Measurements from ENCODE around the gene WLS.
"Not testable (repeated sequence)": the region's sequence is repeated elsewhere in the genome, so short reads cannot be mapped to it uniquely, and the experiment has no call there.

WLS gene

DNA sequence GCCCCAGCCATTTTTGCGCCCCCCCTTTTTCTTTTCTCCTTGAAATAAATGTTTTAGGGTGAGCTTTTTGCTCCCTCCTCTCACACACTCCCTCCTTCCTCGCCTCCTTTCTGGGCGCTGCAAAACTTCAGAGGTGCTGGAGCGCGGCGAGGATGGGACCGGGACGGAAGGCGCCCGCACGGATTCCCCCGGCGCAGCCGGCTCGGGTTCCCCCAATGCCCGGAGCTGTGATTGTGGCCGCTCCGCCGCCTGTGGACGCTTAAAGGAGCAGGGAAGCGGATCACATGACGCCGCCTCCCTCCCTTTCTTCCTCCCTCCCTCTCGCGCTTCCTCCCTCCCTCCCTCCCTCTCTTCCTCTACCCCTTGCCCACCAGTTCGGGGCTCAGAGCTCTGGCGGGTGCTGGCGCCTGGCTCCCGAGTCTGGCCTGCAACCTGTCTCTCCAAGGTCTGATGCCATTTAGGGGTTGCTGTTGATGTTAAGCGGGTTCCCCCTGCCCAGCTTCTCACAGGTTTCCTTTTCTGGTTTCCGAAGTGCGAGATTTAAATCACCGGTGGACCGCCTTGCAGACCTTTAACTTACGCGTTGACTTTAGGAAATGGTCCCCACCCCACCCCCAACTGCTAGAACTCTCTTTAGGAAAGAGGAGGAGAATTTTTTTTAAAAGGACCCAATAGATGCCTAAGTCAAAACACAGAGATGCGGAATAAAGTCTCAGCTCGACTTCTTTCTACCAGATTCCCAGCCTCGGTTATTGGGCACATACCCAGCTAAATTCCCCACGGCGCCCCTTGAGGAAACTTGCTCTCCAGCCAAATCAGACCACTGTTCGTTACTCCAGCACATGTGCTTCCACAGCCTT, at the start of gene WLS:
Gene WLS (minus strand): TSS at position 235 of the 860 bp plus-strand sequence. CDS start 224 bp downstream, at position 11.
- no peak for DNase-seq
- Mint-ChIP-seq H3K9me3 (no peaks in the 10 kb centered on the region), H3K36me3 (ENCODE audit: low read depth) (no peaks in the 10 kb centered on the region), H3K4me1 (ENCODE audit: low read depth) (peaks cover 16% of the 10 kb centered on the region), H3K4me3 (peak within 1 kb of the TSS; percentile 15), H3K27me3 (peaks cover 63% of the 10 kb centered on the region), H3K27ac (no peak within 1 kb of the TSS)

DNA sequence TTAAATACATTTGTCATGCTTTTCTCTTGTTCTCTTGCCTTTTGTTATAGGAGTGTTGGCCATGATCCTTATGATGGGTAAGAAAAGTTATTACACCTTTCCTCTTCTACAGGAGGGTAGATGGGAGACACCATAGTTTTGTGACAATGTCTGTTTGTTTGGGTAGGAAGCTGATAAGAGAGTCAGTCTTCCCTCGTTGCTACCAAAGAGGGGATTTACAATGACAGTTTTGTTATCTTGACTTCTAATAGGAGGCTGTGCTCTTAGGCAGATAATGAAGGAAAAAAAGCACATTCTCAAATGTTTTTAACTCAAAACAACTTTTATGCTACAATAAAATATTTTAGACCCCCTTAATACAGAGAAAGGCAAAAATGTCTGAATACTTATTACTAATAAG, 48.0 kb upstream of the WLS start:
- Mint-ChIP-seq H3K27me3 (no peaks in the 10 kb centered on the region), H3K9me3 (no peaks in the 10 kb centered on the region), H3K27ac (no peak overlapping the region), H3K4me1 (ENCODE audit: low read depth) (no peaks in the 10 kb centered on the region), H3K36me3 (ENCODE audit: low read depth) (no peaks in the 10 kb centered on the region), H3K4me3 (no peak overlapping the region)
- DNase-seq, result no peak

DNA sequence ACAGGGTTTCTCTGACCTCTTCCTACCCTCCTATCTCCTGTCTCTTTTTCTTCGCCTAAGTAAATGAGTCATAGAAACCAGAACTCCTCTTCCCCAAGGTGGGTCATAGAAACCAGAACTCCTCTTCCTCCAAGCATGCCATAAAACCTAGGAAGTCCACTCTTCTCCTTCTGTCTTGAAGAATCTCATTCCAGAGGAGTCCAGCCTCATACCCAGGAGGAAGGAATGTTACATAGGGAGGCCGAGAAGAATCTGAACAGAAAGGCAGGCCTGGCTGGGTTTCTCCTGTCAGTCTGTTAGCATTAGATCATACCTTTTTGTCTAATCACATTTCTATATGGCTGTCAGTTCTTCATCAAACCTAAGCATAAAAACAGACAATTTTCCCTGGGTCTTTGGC, 47.5 kb upstream of the WLS start:
- H3K4me3 Mint-ChIP-seq, result no peak overlapping the region
- H3K9me3 Mint-ChIP-seq, result no peaks in the 10 kb centered on the region
- no peaks in the 10 kb centered on the region for H3K4me1 Mint-ChIP-seq (ENCODE audit: low read depth)
- H3K27me3 Mint-ChIP-seq, result no peaks in the 10 kb centered on the region
- no peaks in the 10 kb centered on the region for H3K36me3 Mint-ChIP-seq (ENCODE audit: low read depth)
- no peak for DNase-seq
- H3K27ac Mint-ChIP-seq, result no peak overlapping the region

DNA sequence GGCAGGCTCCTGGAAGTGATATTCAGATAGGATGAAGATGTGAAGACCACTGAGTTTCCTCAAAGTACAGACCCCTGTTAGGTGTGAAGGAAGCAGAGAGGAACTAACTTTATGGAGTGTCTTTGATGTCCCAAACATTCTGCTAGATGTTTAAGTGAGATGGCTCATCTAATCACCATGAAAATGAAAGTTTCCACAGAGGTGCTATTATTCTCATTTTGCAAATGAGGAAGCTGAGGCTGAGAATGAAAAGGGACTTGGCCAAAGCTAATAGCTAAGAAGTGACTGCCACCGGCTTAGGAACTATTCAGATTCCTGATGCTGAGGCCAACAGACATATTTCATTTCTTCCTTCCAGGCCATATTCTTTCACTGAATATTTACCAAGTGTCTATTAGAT, 45.9 kb upstream of the WLS start:
- no peak for DNase-seq
- no peaks in the 10 kb centered on the region for H3K36me3 Mint-ChIP-seq (ENCODE audit: low read depth)
- H3K9me3 Mint-ChIP-seq, result no peaks in the 10 kb centered on the region
- no peak overlapping the region for H3K27ac Mint-ChIP-seq
- H3K4me3 Mint-ChIP-seq, result no peak overlapping the region
- H3K27me3 Mint-ChIP-seq, result no peaks in the 10 kb centered on the region
- no peaks in the 10 kb centered on the region for H3K4me1 Mint-ChIP-seq (ENCODE audit: low read depth)

DNA sequence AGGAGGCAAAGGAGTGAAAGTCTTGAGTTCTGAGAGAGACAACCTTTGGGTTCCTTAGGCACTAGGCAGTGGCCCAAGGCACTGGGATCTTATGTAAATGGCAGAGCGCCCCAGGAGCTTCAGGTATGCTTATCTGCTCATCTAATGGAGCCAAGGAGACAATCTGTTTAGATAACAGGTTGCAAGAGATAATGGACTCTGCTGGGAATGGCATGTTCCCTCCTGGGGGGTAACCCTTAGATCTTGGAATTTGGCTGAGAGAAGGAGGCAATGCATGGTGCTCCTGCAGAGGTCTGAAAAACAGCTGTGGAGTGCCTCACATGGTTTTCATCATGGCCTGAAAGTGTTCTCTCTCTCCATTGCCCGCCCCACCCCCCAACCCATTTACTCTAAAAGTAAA, 44.1 kb upstream of the WLS start:
- Mint-ChIP-seq H3K27me3 (no peaks in the 10 kb centered on the region), H3K4me3 (no peak overlapping the region), H3K9me3 (peaks cover 4% of the 10 kb centered on the region), H3K36me3 (ENCODE audit: low read depth) (no peaks in the 10 kb centered on the region), H3K4me1 (ENCODE audit: low read depth) (no peaks in the 10 kb centered on the region), H3K27ac (no peak overlapping the region)
- DNase-seq, result no peak

DNA sequence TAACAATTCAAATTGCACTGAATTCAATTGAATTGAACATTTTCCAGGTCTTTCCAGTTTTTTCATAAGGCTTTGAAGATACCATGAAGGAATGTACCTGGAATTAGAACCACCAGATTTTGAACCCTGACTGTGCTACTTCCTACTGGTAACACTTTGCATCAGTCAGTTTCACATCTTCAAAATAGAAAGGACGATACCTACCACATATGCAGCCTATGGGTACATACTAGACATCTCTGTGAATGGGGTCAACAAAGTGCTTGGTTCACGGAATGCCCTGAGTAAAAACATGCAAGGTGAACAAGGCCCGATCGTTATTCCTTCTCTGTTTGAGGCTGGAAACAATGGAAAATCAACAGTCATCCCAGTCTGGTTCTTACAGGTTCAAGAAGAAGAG, 41.2 kb upstream of the WLS start:
- H3K4me1 Mint-ChIP-seq (ENCODE audit: low read depth), result no peaks in the 10 kb centered on the region
- no peak for DNase-seq
- H3K27ac Mint-ChIP-seq, result no peak overlapping the region
- no peaks in the 10 kb centered on the region for H3K27me3 Mint-ChIP-seq
- H3K36me3 Mint-ChIP-seq (ENCODE audit: low read depth), result no peaks in the 10 kb centered on the region
- H3K4me3 Mint-ChIP-seq, result no peak overlapping the region
- H3K9me3 Mint-ChIP-seq, result peaks cover 4% of the 10 kb centered on the region

DNA sequence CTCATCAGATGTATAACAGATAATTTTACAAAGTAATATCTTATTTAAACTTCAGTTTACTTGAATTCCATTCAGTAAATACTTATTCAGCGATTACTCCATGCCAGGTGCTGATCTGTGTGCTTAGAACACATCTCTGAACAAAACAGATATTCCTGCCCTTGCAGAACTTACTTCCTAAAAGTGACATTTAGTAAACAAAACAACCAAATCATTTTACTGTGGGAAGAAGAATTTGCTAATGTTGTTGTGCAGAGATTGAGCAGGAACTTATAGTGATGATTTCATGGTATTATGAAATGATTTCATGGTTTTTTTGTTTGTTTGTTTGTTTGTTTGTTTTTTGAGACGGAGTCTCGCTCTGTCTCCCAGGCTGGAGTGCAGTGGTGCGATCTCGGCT, 39.3 kb upstream of the WLS start:
- Mint-ChIP-seq H3K27me3 (no peaks in the 10 kb centered on the region), H3K4me3 (no peak overlapping the region), H3K27ac (no peak overlapping the region), H3K4me1 (ENCODE audit: low read depth) (no peaks in the 10 kb centered on the region), H3K9me3 (peaks cover 4% of the 10 kb centered on the region), H3K36me3 (ENCODE audit: low read depth) (no peaks in the 10 kb centered on the region)
- DNase-seq, result no peak

DNA sequence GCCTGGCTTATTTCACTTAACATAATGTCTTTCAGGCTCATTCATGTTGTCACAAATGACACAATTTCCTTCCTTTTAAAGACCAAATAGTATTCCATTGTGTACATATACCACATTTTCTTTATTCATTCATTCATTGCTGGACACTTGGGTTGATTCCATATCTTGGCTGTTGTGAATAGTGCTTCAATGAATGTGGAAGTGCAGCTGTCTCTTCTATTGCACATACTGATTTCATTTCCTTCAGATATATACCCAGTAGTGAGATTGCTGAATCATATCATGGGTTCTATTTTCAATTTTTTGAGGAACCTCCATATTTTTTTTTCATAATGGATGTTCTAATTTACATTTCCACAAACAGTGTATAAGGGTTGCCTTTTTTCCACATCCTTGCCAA, 38.6 kb upstream of the WLS start:
- Mint-ChIP-seq H3K9me3 (peaks cover 4% of the 10 kb centered on the region), H3K4me3 (no peak overlapping the region), H3K27ac (no peak overlapping the region), H3K27me3 (no peaks in the 10 kb centered on the region), H3K36me3 (ENCODE audit: low read depth) (no peaks in the 10 kb centered on the region), H3K4me1 (ENCODE audit: low read depth) (no peaks in the 10 kb centered on the region)
- no peak for DNase-seq

DNA sequence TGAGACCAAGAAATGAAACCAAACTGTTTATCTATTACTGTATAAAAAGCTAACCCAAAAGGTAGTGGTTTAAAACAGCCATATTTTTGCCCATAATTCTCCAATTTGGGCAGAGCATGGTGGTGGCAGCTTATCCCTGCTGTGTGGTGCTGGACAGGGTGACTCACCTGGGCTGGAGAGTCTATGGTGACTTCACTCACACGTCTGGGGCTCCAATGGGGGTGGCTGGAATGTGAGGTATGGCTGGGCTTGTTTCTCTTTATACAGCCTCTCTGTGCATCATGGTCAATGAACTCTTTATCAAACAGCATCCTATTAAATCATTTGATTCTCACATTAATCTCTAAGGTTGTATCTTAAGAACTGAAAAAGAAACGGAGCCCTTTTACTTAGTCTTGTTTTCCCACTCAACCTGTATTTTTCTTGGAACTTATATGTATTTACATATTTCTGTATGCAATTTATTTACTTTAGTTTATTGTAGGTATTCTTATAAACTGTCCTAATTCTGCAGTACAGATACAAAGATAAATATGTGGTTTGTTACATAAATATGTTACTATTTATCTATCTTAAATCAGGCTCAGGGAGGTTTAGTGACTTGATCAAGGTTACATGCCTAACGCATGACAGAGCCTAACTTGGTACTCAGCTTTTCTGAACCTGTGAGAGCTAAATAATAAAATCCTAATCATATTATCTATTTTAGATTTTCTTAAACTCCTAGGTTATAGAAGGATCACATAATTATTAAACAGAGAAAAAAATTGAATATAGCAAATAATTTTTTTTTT, 37.5 kb upstream of the WLS start:
- Mint-ChIP-seq H3K9me3 (peaks cover 4% of the 10 kb centered on the region), H3K4me3 (no peak overlapping the region), H3K27me3 (no peaks in the 10 kb centered on the region), H3K27ac (no peak overlapping the region), H3K4me1 (ENCODE audit: low read depth) (no peaks in the 10 kb centered on the region), H3K36me3 (ENCODE audit: low read depth) (no peaks in the 10 kb centered on the region)
- DNase-seq, result no peak

DNA sequence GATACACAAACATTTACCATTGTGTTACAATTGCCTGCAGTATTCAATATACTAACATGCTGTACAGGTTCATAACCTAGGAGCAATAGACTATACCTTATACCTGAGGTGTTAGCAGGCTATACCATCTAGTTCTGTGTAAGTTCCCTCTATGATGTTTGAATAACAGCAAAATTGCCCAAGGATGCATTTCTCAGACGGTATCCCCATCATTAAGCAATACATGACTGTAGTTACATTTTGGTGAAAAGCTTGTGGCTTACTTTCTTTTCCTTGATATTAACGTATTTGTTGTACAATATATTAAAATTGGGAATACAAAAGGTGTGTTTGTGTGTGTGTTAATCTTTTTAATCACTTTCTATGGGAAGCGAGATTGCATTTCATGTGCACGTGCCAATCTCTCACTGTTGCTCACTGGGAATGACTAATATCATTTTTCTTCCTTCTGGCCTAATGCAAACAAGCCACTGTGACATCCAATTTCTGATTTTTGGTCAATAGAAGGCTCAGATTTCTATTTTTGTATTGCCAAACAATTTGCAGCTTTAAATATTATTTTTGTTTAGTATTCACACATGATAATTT, 36.7 kb upstream of the WLS start:
- Mint-ChIP-seq H3K27ac (no peak overlapping the region), H3K9me3 (peaks cover 4% of the 10 kb centered on the region), H3K4me1 (ENCODE audit: low read depth) (no peaks in the 10 kb centered on the region), H3K4me3 (no peak overlapping the region), H3K27me3 (no peaks in the 10 kb centered on the region), H3K36me3 (ENCODE audit: low read depth) (no peaks in the 10 kb centered on the region)
- DNase-seq, result no peak

DNA sequence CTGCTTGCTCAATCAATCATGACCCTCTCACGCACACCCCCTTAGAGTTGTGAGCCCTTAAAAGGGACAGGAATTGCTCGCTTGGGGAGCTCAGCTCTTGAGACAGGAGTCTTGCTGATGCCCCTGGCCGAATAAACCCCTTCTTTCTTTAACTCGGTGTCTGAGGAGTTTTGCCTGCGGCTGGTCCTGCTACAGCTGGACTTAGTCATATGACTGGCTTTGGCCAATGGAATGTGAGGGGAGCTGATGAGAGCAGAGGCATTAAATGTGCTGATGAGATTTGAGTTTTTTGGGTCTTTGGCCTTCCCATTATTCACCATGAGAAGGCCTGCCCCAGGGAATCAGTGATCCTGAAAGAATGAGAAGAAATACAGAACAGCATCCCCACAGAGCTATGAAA, 24.5 kb upstream of the WLS start:
- DNase-seq; H3K4me1 Mint-ChIP-seq (ENCODE audit: low read depth); H3K27ac Mint-ChIP-seq; H3K4me3 Mint-ChIP-seq; H3K36me3 Mint-ChIP-seq (ENCODE audit: low read depth); H3K9me3 Mint-ChIP-seq; H3K27me3 Mint-ChIP-seq: not testable (repeated sequence)

DNA sequence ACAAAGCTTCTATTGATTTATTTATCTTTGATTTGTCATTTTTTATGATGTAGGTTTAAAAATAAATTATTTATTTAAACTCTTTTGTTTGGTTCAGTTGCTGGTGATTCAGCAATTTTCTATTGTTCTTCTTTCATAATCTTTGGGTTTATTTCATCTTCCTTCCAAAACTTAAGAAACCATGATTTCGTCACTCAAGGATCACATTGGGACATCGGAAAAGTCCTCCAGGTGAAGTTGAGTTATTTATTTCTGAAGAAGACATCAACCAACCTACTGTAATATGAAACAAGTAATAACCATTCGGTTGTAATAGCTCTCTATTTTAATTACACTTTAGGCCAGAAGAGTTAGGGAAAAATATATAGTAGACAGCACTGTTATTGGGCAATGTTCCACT, 23.0 kb upstream of the WLS start:
- H3K4me3 Mint-ChIP-seq, result no peak overlapping the region
- no peaks in the 10 kb centered on the region for H3K36me3 Mint-ChIP-seq (ENCODE audit: low read depth)
- DNase-seq, result no peak
- H3K9me3 Mint-ChIP-seq, result peaks cover 8% of the 10 kb centered on the region
- no peaks in the 10 kb centered on the region for H3K27me3 Mint-ChIP-seq
- H3K27ac Mint-ChIP-seq, result no peak overlapping the region
- no peaks in the 10 kb centered on the region for H3K4me1 Mint-ChIP-seq (ENCODE audit: low read depth)

DNA sequence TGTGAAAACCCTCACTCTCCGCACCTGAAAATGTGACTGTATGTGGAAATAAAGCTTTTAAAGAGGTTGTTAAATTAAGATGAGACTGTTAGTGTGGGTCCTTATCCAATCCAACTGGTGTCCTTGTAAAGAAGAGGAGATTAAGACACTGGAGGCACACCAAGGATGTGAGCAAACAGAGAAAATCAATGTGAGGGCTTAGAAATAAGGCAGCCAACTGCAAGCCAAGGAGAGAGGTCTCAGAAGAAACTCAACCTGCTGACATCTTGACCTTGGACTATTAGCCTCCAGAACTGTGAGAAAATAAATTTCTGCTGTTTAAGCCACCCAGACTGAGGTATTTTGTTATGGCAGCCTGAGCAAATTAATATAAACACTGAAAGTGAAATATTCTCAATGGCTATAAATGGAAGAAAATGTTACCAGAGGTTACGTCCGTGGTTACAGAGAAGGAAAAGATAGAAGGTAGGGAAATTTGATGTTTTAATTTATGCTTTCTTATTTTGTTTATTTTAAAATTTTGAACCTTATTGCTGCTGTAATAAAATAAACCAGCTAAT, 22.4 kb upstream of the WLS start:
- H3K4me1 Mint-ChIP-seq (ENCODE audit: low read depth), result no peaks in the 10 kb centered on the region
- peaks cover 9% of the 10 kb centered on the region for H3K9me3 Mint-ChIP-seq
- H3K36me3 Mint-ChIP-seq (ENCODE audit: low read depth), result no peaks in the 10 kb centered on the region
- no peak overlapping the region for H3K4me3 Mint-ChIP-seq
- no peak for DNase-seq
- no peaks in the 10 kb centered on the region for H3K27me3 Mint-ChIP-seq
- H3K27ac Mint-ChIP-seq, result no peak overlapping the region

DNA sequence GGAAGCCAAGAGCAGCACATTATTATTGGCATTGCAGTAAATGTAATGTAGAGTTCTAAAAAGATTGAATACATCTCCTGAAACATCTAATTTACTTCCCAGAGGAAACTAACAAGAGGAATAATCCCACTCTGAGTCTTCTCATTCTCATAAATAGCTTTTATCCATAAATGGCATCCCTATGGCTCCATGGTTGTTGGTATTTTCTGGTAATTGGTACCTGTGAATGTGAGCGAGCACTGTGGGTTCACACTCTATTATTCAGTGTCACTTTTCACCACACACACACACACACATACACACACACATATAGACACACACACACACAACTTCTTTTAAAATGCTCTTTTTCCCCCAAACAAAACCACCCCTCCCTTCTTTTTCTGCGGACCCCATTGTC, 4.7 kb upstream of the WLS start:
- Mint-ChIP-seq H3K36me3 (ENCODE audit: low read depth) (no peaks in the 10 kb centered on the region), H3K9me3 (no peaks in the 10 kb centered on the region), H3K4me3 (no peak overlapping the region), H3K27me3 (peaks cover 34% of the 10 kb centered on the region), H3K4me1 (ENCODE audit: low read depth) (peaks cover 9% of the 10 kb centered on the region), H3K27ac (no peak overlapping the region)
- DNase-seq, result no peak

DNA sequence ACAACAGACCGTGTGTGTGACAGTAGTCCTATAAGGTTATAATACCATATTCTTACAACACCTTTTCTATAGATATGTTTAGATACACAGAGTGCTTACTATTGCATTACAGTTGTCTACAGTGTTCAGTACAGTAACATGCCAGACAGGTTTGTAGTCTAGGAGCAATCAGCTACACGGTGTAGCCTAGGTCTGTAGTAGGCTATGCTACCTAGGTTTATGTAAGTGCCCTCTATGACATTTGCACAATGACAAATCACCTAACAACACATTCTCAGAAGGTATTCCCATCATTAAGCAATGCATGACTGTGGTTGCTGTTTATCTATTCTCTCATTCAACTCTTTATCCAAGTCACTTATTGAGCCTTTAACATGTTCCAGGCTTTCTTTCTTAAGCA, 1.8 kb upstream of the WLS start:
- Mint-ChIP-seq H3K27me3 (peaks cover 57% of the 10 kb centered on the region), H3K4me3 (no peak overlapping the region)

More for the DNA sequence above, 1.8 kb upstream of the WLS start:
- no peak for DNase-seq
- H3K9me3 Mint-ChIP-seq, result no peaks in the 10 kb centered on the region
- H3K4me1 Mint-ChIP-seq (ENCODE audit: low read depth), result peaks cover 16% of the 10 kb centered on the region
- H3K27ac Mint-ChIP-seq, result no peak overlapping the region
- no peaks in the 10 kb centered on the region for H3K36me3 Mint-ChIP-seq (ENCODE audit: low read depth)

Data from activated T-cell treated with anti-CD3 and anti-CD28 coated beads, Interleukin-2, amount 50 U/mL, for 24 hours (primary cell).